ENCODE data around the gene CLSTN2.

Gene CLSTN2

GRCh38 chr3:140055092-140055791, 120.3 kb downstream of the CLSTN2 start:
- DNase-seq = no peak

- no peak for DNase-seq
Observed at GRCh38 chr3:140056047-140056446, 121.1 kb downstream of the CLSTN2 start.

GRCh38 chr3:140061211-140061610, 126.2 kb downstream of the CLSTN2 start:
- DNase-seq = no peak

DNA sequence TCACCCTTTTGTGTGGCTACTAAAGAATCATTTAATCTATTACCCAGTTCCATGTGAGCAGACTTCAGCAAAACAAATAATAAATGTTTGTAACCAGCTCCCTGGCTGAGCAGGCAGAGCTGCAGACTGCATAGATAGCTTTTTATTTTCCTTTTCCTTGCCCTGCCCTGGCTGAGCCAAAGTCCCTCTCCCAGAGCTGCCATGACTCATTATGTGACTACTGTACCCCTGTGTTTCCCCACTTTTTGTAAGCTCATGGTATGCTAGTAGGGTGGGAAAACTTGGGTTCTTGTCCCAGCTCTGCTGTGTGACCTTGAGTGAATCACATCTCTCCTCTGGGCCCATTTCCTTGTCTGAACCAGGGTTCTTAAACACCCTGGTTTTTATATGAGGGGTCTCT, 127.5 kb downstream of the CLSTN2 start:
- DNase-seq = no peak

- no peak for DNase-seq
Observed at GRCh38 chr3:140067487-140067886, 132.5 kb downstream of the CLSTN2 start.

- no peak for DNase-seq
Observed at GRCh38 chr3:140068494-140069017, 133.6 kb downstream of the CLSTN2 start.

- DNase-seq = no peak
Observed at GRCh38 chr3:140073278-140074045, 138.5 kb downstream of the CLSTN2 start.

GRCh38 chr3:140076552-140076951, 141.6 kb downstream of the CLSTN2 start:
- no peak for DNase-seq

GRCh38 chr3:140077406-140077805, 142.4 kb downstream of the CLSTN2 start:
- no peak for DNase-seq

- DNase-seq = no peak
Observed at GRCh38 chr3:140078343-140078742, 143.4 kb downstream of the CLSTN2 start.

- DNase-seq = no peak
Observed at GRCh38 chr3:140078940-140079339, 144.0 kb downstream of the CLSTN2 start.

GRCh38 chr3:140081887-140082286, 146.9 kb downstream of the CLSTN2 start:
- no peak for DNase-seq

- no peak for DNase-seq
Observed at GRCh38 chr3:140085001-140085400, 150.0 kb downstream of the CLSTN2 start.

GRCh38 chr3:140086642-140087041, 151.7 kb downstream of the CLSTN2 start:
- no peak for DNase-seq

DNA sequence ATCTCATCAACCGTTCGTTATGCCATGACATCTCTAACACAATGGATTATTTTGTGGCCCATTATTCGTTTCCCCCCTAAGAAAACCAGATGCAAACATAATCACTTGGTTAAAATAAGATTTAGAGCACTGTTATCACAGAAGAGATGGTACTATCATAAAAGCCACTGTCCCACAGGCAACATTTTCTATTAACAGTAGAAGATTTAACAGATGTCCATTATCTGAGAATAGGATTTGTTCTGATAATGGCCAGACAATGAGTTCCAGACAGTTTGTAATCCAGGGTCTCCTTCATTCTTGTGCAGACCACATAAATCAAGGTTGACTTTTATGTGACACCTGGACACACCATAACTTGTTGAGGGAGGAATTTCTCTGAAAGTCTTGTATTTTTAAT, 153.1 kb downstream of the CLSTN2 start:
- DNase-seq = no peak

- DNase-seq = no peak
Observed at GRCh38 chr3:140088513-140088912, 153.5 kb downstream of the CLSTN2 start.

GRCh38 chr3:140089403-140090072, 154.6 kb downstream of the CLSTN2 start:
- DNase-seq = no peak

DNA sequence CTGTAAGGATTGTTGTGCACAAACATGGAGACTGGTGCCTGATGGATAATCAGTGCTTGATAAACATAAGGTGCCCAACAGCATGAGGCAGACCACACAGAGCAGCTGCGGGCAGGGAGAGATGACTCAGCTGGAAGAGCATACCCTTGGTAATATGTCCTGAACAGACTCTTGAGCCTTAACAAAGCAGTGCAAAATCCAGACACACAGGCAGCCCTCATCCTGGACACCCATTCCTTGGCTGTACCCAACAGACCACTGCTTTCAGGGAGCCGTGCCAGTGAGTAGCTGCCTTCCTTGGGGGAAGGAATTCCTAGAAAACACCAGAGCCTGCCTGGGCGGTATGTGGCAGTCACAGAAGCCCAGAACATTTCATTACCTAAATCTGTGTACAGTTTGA, 156.2 kb downstream of the CLSTN2 start:
- no peak for DNase-seq

DNA sequence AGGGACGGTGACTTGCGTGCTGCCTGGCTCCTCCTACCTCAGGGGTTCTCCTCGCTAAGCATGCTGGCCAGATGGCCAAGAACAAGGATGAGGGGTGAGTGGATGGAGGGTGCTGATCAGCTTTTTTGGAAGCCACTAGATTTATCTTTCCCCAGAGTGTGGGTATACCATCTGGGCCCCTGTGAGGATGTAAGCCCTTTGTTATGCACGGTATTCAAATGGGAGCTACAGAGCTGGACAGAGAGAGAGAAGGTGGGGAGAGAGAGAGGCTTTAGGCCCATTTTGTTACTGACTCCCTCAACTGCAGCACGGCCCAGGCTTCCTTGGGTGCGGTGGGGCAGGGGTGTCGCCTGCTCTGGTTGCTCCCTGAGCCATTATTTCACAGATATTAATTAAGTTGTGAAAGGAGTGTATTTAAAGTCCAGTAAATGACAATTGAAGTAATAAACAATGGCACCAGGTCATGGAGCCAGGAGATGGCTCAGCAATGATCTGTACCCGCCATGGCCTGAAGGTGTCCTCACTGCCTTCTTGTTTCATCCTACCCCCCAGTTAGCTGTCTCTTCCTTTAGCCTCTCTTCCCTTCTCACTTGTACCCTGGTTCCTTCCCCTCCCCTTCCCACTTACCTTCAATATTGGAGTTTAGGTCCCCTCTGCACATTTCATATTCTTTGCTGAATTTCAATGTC, 158.0 kb downstream of the CLSTN2 start:
- DNase-seq = no peak

GRCh38 chr3:140093742-140094141, 158.8 kb downstream of the CLSTN2 start:
- peak; percentile 55 for DNase-seq

DNA sequence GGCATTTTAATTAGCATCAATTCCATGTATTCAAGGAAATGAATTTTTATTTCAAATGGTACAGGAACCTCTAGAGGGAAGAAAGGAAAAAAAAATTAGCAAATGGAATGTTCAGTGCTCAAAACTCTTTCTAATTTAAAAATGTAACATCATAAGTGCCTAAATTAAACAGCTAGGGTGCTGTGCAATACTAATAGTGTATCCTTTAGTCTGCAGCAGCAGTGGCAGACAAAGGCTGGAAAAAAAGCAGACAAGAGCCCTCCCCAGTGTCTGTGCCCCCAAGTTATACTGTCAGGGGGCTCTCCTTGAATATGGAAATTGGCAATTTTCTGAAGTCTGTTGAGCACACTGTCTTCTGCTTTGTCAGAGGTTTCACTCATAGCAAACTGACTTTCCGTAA, 159.5 kb downstream of the CLSTN2 start:
- DNase-seq = no peak

DNA sequence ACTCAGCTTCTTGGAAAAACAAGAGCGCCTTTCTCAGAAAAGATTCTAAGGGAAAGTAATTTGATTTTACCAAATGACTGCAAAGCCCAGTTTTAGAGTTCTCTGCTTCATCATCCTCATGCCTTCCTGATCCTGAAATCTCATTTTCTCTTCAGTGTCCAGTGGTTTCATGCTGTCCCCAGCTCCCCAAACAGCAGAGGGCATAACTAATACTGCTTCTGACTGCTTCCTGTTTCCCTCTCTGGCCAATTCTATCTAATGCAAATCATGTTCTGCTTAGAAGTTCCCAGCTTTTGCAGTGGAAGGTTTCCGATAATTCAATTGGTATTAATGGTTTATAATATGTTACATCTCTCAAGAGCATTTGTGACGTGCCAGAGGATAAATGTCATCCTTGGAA, 161.1 kb downstream of the CLSTN2 start:
- DNase-seq = no peak
